Esophagus muscularis mucosa (tissue), 3 donors: ENCODE results near the gene PCNX4.

ENCODE experiments used
- POLR2A ChIP-seq: fragments of 450-650 bp; IDR thresholded peaks from one replicate; pipeline ENCODE4 v1.6.1; 2017; ENCODE audit warnings: antibody characterized with exemption, moderate library complexity, mild to moderate bottlenecking, low read depth
- TF ChIP-seq, protein P1 (sequence below), 3 experiments: fragments of 200-600 bp in 2 of 3; fragments of 450-650 bp in 1 of 3; sonication (generic) in 2 of 3; IDR thresholded peaks; one replicate each; pipeline ENCODE4 v1.5.1; 2017 to 2019; ENCODE audit warnings: antibody characterized with exemption in 3 of 3, mild to moderate bottlenecking in 2 of 3, moderate library complexity in 1 of 3

DNA sequence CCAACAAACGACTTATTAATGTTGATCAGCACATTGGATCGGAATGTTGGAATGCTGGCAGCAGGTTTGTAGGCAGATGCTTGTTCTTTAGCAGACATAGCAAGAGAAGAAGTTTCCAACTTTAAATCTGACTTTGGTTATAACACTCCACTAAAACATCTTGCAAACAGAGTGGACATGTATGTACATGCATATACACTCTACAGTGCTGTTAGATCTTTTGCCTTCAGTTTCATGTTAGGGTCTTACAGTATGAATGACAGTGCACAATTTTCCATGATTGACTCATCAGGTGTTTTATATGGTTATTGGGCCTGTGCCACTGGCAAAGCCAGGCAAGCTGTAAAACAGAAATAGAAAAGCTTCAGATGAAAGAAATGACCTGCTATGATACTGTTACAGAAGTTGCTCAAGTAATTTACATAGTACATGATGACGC is 87.7 kb downstream of the PCNX4 start:
- TF ChIP-seq POLR2A, result no peak
- TF ChIP-seq, protein P1, sequence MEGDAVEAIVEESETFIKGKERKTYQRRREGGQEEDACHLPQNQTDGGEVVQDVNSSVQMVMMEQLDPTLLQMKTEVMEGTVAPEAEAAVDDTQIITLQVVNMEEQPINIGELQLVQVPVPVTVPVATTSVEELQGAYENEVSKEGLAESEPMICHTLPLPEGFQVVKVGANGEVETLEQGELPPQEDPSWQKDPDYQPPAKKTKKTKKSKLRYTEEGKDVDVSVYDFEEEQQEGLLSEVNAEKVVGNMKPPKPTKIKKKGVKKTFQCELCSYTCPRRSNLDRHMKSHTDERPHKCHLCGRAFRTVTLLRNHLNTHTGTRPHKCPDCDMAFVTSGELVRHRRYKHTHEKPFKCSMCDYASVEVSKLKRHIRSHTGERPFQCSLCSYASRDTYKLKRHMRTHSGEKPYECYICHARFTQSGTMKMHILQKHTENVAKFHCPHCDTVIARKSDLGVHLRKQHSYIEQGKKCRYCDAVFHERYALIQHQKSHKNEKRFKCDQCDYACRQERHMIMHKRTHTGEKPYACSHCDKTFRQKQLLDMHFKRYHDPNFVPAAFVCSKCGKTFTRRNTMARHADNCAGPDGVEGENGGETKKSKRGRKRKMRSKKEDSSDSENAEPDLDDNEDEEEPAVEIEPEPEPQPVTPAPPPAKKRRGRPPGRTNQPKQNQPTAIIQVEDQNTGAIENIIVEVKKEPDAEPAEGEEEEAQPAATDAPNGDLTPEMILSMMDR (IDR thresholded peaks at IDR 0.05), result no peak
